GM03348 (cell line): Measurements from ENCODE around the gene MED13L.
"Not testable (repeated sequence)": the region's sequence is repeated elsewhere in the genome, so short reads cannot be mapped to it uniquely, and the experiment has no call there.

ENCODE experiments used
- DNase-seq: peaks from one replicate; pipeline ENCODE4 v3.0.0; 2012; ENCODE audit warnings: low spot score

The MED13L gene

GRCh38 chr12:116010467-116010866 lies 267.0 kb downstream of the MED13L start:
- no peak for DNase-seq

GRCh38 chr12:116009805-116010204 lies 267.7 kb downstream of the MED13L start:
- no peak for DNase-seq

- no peak for DNase-seq
Measured at GRCh38 chr12:116006141-116006540, 271.4 kb downstream of the MED13L start.

- peak; percentile 12 for DNase-seq
Measured at GRCh38 chr12:116002890-116003536, 274.5 kb downstream of the MED13L start.

GRCh38 chr12:116000252-116000651 lies 277.2 kb downstream of the MED13L start:
- DNase-seq, result no peak

GRCh38 chr12:115999582-115999981 lies 277.9 kb downstream of the MED13L start:
- no peak for DNase-seq

GRCh38 chr12:115998794-115999478 lies 278.6 kb downstream of the MED13L start:
- DNase-seq, result no peak

GRCh38 chr12:115998119-115998633 lies 279.3 kb downstream of the MED13L start:
- DNase-seq, result peak; percentile 63

- DNase-seq, result no peak
Measured at GRCh38 chr12:115993737-115994136, 283.8 kb downstream of the MED13L start.

GRCh38 chr12:115990241-115990640 lies 287.3 kb downstream of the MED13L start:
- DNase-seq, result no peak

- DNase-seq, result no peak
Measured at GRCh38 chr12:115988625-115989563, 288.6 kb downstream of the MED13L start.

GRCh38 chr12:115988212-115988611 lies 289.3 kb downstream of the MED13L start:
- no peak for DNase-seq

GRCh38 chr12:115984616-115985015 lies 292.9 kb downstream of the MED13L start:
- DNase-seq, result no peak

- no peak for DNase-seq
Measured at GRCh38 chr12:115983226-115983798, 294.2 kb downstream of the MED13L start.

- no peak for DNase-seq
Measured at GRCh38 chr12:115980339-115980738, 297.2 kb downstream of the MED13L start.

- no peak for DNase-seq
Measured at GRCh38 chr12:115979851-115980250, 297.6 kb downstream of the MED13L start.

GRCh38 chr12:115979351-115979750 lies 298.1 kb downstream of the MED13L start:
- no peak for DNase-seq

GRCh38 chr12:115976829-115977228 lies 300.7 kb downstream of the MED13L start:
- DNase-seq, result not testable (repeated sequence)

- DNase-seq, result no peak
Measured at GRCh38 chr12:115975411-115975810, 302.1 kb downstream of the MED13L start.

GRCh38 chr12:115973968-115974724 lies 303.3 kb downstream of the MED13L start:
- no peak for DNase-seq

GRCh38 chr12:115973066-115973465 lies 304.4 kb downstream of the MED13L start:
- DNase-seq, result no peak
